GM13976 (cell line): ENCODE results near the gene SLC25A24.
"Not testable (repeated sequence)": the region's sequence is repeated elsewhere in the genome, so short reads cannot be mapped to it uniquely, and the experiment has no call there.

Experiments used
- DNase-seq: peaks from one replicate; pipeline ENCODE4 v3.0.0; 2012; ENCODE audit warnings: low spot score
- in situ Hi-C: fragments of 300-500 bp; cut with MboI; formaldehyde crosslinking; loops from one replicate; pipeline ENCODE4 v1.12.0; 2022; ENCODE audit warnings: low sequenced_read_pairs, mixed read lengths, inconsistent platforms; ENCODE audit not compliant: unreplicated experiment
- TF ChIP-seq, protein P1 (sequence below): IDR thresholded peaks from 2 replicates; pipeline ENCODE4 v1.5.1; 2012; ENCODE audit warnings: borderline replicate concordance, mild to moderate bottlenecking; ENCODE audit not compliant: insufficient read depth; ENCODE audit errors: extremely low read depth, missing control alignments, control extremely low read depth

Gene SLC25A24

DNA sequence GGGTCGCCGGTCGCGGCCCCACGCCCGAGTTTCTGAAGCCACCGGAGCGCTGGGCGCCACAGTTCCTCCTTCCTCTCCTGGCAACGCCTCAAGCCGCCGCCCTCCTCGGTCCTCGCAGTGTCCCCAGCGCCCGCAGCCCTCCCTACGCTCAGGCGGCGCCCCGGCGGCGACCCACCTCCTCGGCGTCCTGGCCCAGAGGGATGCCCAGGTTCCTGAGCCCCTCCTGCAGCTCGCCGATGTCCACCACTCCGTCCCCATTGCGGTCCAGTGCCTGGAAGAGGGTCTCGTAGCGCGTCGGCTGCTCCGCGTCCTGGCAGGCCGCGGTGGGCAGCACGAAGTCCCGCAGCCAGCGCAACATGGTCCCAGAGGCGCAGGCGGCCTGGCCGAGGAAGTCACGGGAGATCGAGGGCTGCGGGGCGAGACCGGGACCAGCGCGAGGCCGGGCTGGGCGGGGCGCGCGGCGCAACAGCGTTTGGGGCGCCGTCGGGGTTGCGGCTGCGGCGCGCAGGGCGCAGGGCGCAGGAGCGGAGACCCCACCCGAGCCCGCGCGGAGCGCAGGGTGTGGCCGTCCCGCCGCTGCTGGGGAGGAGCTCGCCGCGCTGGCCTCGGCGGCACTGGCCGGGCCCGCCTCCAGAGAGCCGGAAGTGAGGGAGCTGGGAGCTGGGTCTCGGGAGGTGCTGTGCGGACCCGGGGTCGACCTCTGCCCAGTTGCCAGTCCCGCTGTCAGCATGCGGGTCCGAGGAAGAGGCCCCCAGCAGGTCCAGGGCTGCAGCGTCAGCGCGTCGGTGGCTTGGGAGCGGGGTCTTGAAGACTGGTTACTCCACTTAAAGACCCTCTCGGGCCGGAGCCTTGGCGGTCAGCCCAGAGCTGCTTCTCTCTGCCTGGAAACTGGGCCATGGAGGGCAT is at the start of gene SLC25A24:
Gene SLC25A24 (minus strand): TSS at position 563 of the 906 bp plus-strand sequence. CDS start 205 bp downstream, at position 358.
- TF ChIP-seq, protein P1, sequence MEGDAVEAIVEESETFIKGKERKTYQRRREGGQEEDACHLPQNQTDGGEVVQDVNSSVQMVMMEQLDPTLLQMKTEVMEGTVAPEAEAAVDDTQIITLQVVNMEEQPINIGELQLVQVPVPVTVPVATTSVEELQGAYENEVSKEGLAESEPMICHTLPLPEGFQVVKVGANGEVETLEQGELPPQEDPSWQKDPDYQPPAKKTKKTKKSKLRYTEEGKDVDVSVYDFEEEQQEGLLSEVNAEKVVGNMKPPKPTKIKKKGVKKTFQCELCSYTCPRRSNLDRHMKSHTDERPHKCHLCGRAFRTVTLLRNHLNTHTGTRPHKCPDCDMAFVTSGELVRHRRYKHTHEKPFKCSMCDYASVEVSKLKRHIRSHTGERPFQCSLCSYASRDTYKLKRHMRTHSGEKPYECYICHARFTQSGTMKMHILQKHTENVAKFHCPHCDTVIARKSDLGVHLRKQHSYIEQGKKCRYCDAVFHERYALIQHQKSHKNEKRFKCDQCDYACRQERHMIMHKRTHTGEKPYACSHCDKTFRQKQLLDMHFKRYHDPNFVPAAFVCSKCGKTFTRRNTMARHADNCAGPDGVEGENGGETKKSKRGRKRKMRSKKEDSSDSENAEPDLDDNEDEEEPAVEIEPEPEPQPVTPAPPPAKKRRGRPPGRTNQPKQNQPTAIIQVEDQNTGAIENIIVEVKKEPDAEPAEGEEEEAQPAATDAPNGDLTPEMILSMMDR, result no peak
- in situ Hi-C loops, result no loop called here
- peak; percentile 87 for DNase-seq

DNA sequence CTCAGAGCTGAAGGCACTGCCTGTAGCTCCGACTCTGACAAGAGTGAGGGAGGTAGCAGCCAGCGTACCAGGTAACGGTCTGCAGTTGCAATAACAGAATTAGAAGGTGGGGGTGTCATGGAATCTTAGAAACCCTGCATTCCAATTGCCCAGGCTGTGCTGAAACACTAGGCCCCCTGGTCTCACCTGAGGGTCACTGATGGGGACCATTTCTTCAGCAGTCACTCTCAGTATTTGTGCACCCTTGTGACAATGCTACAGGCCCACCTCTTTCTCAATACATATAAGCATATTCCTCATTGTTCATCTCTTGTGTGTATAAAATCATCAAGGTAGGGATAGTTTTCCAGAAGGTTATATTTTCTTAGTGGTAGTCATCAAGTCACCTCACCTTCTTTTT is 43.8 kb upstream of the SLC25A24 start, which contains the start of gene NBPF4:
Gene NBPF4 (minus strand): TSS at position 101 of the 400 bp plus-strand sequence. CDS start 315 bp downstream, outside the sequence.
- DNase-seq, in situ Hi-C loops: not testable (repeated sequence)

DNA sequence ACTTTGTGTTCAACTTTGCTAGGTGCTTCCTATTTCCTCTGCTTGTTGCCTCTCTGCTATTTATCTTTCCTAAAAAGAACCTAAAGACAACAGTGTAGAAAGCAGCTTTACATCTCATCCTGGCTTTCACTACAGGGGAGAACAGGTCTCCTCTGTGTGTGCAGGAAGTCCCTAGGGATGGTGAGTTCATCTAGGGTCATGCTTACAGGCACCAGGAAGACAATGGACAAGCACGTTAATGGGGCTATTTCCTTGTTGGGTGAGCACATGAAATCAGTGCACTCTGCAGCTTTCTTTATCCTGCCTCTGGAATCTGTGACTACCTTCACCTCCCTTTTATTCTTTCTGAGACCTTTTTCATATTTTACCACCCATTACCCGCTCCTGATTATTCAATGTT is 39.3 kb upstream of the SLC25A24 start:
- DNase-seq, in situ Hi-C loops: not testable (repeated sequence)

DNA sequence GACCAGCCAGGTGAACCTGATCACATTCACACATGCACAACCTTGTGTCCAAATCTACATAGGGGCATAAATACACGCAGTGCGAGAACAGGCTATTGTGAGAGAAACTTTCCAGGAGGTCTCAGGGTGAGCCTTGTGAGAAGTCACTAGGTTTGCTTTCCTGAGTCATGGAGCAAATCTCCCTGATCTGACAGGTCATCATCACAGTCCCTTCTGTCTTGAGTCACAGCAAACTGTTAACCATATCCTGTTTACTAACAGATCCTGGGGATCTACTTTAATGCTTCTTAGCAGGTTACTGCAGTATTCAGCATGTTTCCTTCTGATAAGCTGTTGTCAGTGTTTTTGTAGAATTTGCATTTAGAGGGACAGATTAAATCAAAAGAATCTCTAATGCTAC is 35.2 kb upstream of the SLC25A24 start:
- DNase-seq, in situ Hi-C loops: not testable (repeated sequence)

DNA sequence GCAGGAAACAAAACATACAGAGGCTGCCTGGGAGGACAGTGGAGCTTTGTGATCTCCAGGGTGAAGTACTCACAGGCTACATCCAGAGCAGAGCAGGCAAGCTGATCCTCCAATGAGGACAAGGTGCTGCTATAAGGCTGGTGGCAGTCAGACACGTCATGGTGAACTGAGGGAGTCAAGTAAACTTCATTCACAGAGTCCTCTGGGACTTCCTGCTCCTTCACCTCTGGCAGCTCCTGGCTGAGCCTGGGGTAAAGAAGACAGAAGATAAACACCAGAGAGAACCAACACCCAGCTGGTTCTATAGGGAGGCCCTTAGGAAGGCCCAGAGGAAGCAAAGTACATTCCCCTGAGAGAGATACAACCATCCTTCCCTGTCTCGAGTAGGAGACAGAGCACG is 32.0 kb upstream of the SLC25A24 start:
- DNase-seq, in situ Hi-C loops: not testable (repeated sequence)

DNA sequence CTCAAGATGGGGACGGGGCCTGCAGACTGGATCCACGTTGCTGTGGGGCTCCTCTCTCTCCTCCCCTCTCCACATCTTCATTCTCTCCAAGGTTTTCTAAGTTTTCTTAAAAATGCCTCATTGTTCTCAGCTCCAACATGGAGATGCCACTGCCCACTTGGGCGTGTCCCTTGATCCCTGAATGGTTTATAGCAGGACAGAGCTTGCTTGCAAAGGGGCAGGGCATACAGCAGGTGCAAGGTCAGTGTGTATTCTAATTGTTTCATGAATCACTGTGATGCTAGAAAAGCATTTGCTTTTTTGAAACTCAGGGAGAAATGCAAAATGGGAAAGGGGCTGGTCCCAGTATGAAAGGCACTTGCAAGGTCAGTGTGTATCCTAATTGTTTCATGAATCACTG is 29.8 kb upstream of the SLC25A24 start:
- in situ Hi-C loops, DNase-seq: not testable (repeated sequence)

DNA sequence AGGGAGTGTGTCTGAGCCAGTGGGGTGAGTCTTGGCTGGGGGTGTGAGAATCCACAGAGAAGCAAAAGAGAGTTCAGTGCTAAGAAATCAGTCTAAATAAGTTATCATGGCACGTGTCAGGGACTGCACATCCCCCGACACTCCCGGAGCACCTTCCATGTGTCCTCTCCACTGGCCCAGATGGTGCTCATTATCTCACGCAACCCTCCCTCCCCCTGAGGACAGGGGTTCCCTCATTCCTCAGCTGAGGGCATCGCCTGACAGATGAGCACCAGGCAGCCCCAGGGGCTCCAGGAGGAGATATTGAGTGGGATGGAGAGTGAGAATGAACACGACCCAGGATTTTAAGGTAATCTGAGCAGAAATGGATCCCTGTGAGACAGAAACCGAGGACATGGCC is 27.6 kb upstream of the SLC25A24 start:
- in situ Hi-C loops, DNase-seq: not testable (repeated sequence)

DNA sequence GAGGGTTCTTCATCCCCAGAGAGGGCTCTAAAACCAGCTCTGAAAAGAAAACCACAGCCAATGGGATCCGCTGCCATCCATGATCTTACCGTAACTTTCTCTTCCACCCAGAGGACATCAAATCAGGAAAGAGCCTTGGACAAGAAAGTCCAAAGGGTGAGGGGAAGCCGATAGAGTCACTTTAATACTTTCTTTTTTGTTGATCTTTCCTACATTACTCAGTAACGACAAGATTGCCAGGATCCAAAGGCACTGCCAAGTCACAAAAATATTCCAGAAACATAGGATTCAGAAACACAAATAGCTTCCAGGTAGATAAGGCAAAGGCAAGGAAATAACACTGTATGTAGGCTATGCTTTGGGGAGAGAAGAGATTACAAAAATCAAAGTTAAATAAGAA is 26.7 kb upstream of the SLC25A24 start:
- in situ Hi-C loops, DNase-seq: not testable (repeated sequence)

DNA sequence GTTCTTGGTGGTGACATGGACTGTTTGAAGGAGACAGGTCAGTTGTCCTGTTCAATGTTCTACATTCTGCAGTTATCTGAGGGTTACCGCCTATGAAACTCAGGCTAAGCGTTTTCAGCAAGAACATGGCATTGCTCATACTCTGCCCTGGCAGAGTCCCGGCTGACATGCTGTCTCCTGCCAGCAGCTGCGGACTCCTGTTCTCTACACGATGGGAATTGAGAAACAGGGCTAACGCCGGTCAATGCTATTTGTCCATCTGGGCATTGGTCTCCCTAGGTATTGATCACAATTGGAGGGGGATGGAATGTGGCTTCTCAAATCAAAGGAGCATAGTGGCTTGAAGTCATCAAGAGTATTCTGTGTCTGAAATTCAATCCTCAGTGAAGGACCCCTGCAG is 23.1 kb upstream of the SLC25A24 start:
- DNase-seq, in situ Hi-C loops: not testable (repeated sequence)

DNA sequence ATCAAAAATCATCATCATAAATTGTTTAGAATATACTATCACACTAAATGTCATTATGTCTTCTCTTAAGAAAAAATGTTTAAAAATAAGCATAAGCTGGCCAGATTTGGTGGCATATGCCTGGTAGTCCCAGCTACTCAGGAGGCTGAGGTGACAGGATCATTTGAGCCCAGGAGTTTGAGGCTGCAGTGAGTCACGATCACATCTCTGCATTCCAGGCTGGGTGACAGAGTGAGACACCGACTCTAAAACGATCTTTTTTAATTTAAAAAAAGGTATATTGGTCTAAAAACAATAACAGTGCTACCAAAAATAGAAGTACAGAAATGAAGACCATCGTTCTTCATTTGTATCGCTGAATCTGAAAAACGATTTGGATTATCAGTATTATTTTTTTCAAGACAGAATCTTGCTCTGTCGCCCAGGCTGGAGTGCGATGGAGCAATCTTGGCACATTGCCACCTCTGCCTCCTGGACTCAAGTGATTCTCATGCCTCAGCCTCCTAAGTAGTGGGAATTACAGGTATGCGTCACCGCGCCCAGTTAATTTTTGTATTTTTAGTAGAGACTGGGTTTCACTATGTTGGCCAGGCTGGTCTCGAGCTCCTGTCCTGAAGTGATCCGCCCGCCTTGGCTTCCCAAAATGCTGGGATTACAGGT is 17.5 kb upstream of the SLC25A24 start:
- DNase-seq, in situ Hi-C loops: not testable (repeated sequence)

DNA sequence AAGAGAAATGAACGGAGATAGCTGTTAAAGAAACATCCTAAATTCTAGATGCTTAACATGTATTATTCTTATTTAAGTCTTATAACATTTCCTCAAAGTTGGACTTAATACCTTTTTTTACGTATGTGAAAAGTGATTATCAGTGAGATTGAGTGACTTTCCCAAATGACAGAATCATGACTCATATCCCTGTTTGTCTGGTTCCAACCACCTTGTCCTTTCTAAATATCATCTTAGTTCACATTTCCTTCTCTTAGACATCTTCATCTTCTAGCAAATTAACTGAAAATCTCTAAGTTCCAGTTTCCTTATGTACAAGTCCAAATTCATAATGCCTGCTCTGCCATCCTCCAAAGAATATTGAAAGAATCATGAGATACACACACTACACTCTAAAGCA is 16.9 kb upstream of the SLC25A24 start:
- DNase-seq, in situ Hi-C loops: not testable (repeated sequence)

DNA sequence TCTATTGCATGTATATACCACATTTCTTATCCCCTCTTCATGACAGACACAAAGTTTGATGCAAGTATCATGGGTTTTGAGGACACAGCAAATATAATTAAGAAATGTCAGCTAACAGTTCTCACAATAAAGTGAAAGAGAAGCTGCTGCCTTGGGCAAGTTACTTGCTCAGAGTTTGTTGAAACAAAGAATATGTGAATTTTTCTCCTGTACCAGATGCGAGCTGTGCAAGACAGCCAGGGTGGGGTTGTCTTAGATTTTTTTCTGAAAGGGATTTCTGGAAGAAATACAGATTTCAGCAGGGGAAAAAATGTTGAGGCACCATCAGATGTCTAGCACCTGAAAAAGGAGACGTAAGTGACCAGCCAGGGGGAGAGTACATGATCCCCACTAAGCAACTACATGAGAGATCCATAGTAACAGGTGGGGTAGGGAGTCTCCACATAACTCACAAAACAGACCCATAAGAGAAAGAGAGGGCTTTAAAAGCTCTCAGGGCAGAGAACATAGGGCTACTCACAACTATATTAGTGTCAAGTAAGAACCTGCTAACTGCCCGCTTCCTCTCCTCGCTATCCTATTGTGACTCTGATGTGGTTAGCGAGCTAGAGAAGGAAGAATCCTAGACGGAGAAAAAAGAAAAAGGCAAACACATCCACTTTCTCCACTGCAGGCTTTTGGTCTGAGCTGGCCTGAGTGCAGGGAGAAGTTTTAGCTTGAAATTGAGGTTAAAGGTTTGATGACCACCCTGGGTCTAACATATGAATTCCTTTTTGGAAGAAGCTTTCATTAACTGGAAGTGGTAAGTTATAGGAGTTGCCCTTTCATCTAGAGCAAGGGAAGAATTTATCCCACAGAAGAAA is 16.1 kb upstream of the SLC25A24 start:
- DNase-seq, in situ Hi-C loops: not testable (repeated sequence)
